Tibial artery (tissue), 4 donors: Measurements from ENCODE around the gene CTNND2.

Source experiments
- DNase-seq, 2 donors: peaks; one replicate each; pipeline ENCODE4 v3.0.0-alpha.2; 2019
- H3K27ac ChIP-seq, 2 donors: fragments of 200-600 bp; sonication (generic) in 1 of 2; 1 replicate in 1 of 2; 2 replicates in 1 of 2; pipeline ENCODE4 v1.5.1; 2018 to 2019; ENCODE audit warnings: mild to moderate bottlenecking in 1 of 2
- H3K27me3 ChIP-seq, 2 donors: fragments of 200-600 bp; sonication (generic) in 1 of 2; one replicate each; pipeline versions ENCODE4 v1.5.1 to v1.6.0; 2016 to 2019
- H3K36me3 ChIP-seq, 3 donors: fragments of 200-600 bp; sonication (generic) in 2 of 3; one replicate each; pipeline ENCODE4 v1.5.1; 2016 to 2019; ENCODE audit warnings: mild to moderate bottlenecking in 2 of 3
- H3K4me1 ChIP-seq, 4 donors: fragments of 200-600 bp; sonication (generic) in 2 of 4; 1 replicate in 3 of 4; 2 replicates in 1 of 4; pipeline ENCODE4 v1.5.1; 2016 to 2019
- H3K4me3 ChIP-seq, 2 donors: fragments of 200-600 bp; sonication (generic) in 1 of 2; 1 replicate in 1 of 2; 2 replicates in 1 of 2; pipeline ENCODE4 v1.5.1; 2018 to 2019; ENCODE audit warnings: mild to moderate bottlenecking in 2 of 2
- H3K9me3 ChIP-seq, 3 donors: fragments of 200-600 bp; sonication (generic) in 1 of 3; one replicate each; pipeline ENCODE4 v1.5.1; 2016 to 2019
- intact Hi-C: fragments of 100-400 bp; cut with DNase I; formaldehyde crosslinking; loops from one replicate; pipeline ENCODE4 v1.15.0; 2023; ENCODE audit warnings: low total_unique reads
- TF ChIP-seq, protein P1 (sequence below), 2 experiments: fragments of 200-600 bp in 1 of 2; fragments of 450-650 bp in 1 of 2; IDR thresholded peaks; one replicate each; pipeline ENCODE4 v1.5.1; 2017 to 2019; ENCODE audit warnings: antibody characterized with exemption in 2 of 2, mild to moderate bottlenecking in 1 of 2, moderate library complexity in 1 of 2

The CTNND2 gene

DNA sequence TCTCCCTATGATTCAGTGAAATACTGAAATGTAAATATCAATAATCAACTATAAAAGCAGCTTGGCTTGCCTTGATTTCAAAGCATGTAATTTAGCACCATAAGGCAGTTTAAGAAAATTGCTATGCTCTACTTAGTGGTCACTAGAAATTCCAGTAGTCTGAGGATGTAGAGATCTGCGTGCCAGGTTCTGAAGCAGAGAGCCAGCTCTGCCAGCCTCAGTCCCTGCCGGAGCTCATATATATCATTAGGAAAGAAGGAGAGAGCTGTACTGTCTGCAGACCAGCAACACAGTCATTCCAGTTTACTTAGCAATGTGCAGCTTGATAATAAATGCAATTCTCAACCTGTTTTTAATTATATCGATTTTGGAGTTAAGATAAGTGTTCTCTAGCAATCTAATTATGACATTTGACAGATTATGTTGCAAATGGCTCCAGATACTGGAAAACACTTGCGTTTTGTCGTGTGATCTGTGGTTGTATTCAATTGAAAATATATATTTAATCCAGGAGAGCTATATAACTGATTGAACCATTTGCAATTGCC lies 540.5 kb downstream of the CTNND2 start:
- intact Hi-C loops: no loop called here
- Histone ChIP-seq H3K4me1 (no peaks in the 10 kb centered on the region), H3K27me3 (no peaks in the 10 kb centered on the region), H3K36me3 (no peaks in the 10 kb centered on the region), H3K9me3 (no peaks in the 10 kb centered on the region), H3K27ac (no peak overlapping the region), H3K4me3 (no peak overlapping the region)
- TF ChIP-seq, protein P1, sequence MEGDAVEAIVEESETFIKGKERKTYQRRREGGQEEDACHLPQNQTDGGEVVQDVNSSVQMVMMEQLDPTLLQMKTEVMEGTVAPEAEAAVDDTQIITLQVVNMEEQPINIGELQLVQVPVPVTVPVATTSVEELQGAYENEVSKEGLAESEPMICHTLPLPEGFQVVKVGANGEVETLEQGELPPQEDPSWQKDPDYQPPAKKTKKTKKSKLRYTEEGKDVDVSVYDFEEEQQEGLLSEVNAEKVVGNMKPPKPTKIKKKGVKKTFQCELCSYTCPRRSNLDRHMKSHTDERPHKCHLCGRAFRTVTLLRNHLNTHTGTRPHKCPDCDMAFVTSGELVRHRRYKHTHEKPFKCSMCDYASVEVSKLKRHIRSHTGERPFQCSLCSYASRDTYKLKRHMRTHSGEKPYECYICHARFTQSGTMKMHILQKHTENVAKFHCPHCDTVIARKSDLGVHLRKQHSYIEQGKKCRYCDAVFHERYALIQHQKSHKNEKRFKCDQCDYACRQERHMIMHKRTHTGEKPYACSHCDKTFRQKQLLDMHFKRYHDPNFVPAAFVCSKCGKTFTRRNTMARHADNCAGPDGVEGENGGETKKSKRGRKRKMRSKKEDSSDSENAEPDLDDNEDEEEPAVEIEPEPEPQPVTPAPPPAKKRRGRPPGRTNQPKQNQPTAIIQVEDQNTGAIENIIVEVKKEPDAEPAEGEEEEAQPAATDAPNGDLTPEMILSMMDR (IDR thresholded peaks at IDR 0.05): no peak
- DNase-seq: no peak

DNA sequence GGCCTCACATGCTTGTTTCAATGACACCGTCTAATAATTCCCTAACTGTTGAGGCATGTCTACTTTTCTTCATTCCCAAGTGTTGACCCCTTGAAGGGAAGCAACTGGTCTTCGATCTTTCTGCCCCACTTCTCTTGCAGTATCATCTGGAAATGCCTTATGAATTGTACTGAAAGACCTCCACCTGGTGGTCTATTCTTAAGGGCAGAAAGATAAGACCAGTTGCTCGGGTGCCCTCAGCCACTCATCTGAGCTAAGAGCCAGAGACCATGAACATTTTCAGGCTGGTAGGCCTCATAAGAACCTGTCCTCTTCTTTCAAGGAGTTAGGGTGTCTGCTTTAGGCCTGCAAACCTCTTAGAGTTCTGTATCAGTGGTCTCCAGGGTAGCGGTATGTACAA lies 542.5 kb downstream of the CTNND2 start:
- TF ChIP-seq, protein P1 (IDR thresholded peaks at IDR 0.05): no peak
- Histone ChIP-seq H3K27ac (no peak overlapping the region), H3K4me3 (no peak overlapping the region), H3K36me3 (no peaks in the 10 kb centered on the region), H3K9me3 (no peaks in the 10 kb centered on the region), H3K4me1 (no peaks in the 10 kb centered on the region), H3K27me3 (no peaks in the 10 kb centered on the region)
- DNase-seq: no peak
- intact Hi-C loops: no loop called here

DNA sequence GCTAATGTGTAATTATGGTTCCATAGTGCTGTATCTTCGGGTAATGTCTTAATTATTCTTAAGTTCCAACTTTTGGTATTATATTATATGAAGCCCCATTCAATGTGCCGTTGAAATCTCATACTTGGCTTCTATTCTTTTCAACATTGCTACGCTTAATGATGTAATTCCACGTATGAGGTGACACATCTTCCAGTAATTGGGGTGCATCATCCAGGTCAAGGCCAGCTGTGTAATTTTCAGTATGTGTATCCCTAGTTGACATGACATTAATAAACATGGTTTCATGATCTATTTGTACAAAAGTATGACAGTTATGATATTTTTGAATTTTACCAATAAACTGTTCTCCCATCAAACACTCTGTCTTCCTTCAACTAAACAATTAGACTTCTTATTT lies 546.3 kb downstream of the CTNND2 start:
- H3K27ac ChIP-seq: no peak overlapping the region
- H3K4me1 ChIP-seq: no peaks in the 10 kb centered on the region
- TF ChIP-seq, protein P1 (IDR thresholded peaks at IDR 0.05): no peak
- H3K36me3 ChIP-seq: no peaks in the 10 kb centered on the region
- H3K4me3 ChIP-seq: no peak overlapping the region
- H3K9me3 ChIP-seq: peaks cover 0 to 3% (median 0%) of the 10 kb centered on the region in 3 donors
- intact Hi-C loops: no loop called here
- no peak for DNase-seq
- no peaks in the 10 kb centered on the region for H3K27me3 ChIP-seq

DNA sequence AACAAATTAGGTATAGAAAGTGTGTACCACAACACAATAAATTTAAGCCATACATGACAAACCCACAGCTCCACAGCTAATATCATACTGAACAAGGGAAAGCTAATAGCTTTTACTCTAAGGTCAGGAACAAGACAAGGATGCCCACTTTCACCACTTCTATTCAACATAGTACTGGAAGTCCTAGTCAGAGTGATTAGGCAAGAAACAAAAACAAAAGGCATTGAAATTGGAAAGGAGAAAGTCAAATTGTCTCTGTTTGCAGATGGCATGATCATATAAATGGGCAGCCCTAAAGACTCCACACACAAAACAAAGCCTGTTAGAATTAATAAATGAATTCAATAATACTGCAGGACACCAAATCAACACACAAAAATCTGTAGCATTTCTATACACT lies 548.8 kb downstream of the CTNND2 start:
- intact Hi-C loops: no loop called here
- Histone ChIP-seq H3K4me3 (no peak overlapping the region), H3K27ac (no peak overlapping the region), H3K36me3 (no peaks in the 10 kb centered on the region), H3K4me1 (no peaks in the 10 kb centered on the region), H3K9me3 (peaks cover 0 to 3% (median 0%) of the 10 kb centered on the region in 3 donors), H3K27me3 (no peaks in the 10 kb centered on the region)
- TF ChIP-seq, protein P1 (IDR thresholded peaks at IDR 0.05): no peak
- no peak for DNase-seq

DNA sequence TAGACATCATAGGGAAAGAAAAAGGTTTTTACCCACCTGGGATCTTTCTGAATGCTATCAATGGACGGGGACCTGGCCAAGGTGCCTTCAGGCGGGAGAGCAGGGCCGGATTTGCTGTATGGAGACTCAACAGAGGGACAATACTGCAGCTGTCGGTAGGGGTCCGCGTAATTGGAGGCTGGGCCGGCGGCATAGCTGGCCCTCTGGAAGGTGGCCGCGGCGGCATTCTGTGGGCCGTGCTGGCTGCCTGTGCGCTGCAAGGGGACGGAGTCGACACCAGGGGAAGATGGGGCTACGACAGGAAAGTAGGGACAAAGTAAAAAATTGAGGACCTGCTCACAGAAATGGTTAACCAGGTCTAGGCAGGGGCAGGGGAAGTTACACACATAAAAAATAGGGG lies 557.9 kb downstream of the CTNND2 start:
- no peaks in the 10 kb centered on the region for H3K4me1 ChIP-seq
- no peaks in the 10 kb centered on the region for H3K9me3 ChIP-seq
- peaks cover 0 to 2% of the 10 kb centered on the region in 2 donors for H3K27me3 ChIP-seq
- H3K4me3 ChIP-seq: no peak overlapping the region
- no peak for DNase-seq
- H3K27ac ChIP-seq: no peak overlapping the region
- intact Hi-C loops: no loop called here
- TF ChIP-seq, protein P1 (IDR thresholded peaks at IDR 0.05): no peak
- no peaks in the 10 kb centered on the region for H3K36me3 ChIP-seq
